HuH-7 (cell line): ENCODE results near the gene IL4I1.

Experiments used
- DNase-seq: peaks from one replicate; pipeline ENCODE4 v3.0.0; 2011; ENCODE audit warnings: low spot score

IL4I1 gene

DNA sequence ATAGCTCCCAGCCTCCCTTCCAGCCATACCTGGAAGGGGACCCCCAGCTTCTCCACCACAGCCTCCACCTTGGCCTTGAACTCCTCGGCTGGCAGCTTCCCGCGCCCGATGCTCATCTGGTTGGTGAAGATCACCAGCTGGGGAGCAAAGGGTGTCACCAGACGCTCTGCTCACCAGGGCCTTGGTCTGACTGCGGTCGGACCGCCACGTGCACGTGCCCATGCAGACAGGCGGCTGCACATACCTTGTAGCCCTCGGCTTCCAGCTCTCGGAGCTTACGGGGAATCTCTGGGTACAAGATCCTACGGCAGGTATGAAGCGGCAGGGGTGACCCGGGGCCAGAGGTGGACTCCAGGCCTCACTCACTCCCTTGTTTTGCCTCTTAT, 32.8 kb downstream of the IL4I1 start:
- DNase-seq, result no peak

DNA sequence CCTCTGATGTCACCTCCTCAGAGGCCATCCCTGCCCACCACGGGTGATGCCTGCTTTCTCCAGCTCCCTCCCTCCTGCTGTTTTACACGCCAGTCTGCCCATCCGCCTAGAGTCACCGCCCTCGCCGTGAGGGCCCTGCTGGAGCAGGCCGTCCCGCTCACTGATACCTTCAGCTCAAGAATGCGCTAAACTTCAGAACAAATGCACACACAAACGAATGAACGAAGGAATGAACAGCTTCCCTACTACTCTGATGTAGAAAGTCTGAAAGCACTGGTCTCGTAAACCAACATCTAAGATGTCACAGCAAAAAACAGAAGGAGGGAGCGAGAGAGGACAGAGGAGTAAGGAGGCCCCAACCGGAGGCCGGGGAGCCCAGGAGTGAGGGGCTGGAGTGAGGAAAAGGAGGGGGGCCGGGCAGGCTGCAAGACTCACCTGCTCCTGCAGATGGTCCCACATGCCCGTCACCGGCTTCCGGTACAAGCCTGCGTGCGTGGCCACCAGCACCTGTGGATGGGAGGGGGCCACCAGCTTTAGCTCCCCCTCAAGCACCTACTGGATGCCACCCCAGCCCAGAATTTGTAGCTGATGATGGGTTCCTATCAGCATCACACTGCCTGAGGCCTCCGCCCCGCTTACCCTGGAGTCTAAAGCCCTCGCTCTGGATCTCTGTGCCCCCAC, 33.3 kb downstream of the IL4I1 start:
- no peak for DNase-seq

DNA sequence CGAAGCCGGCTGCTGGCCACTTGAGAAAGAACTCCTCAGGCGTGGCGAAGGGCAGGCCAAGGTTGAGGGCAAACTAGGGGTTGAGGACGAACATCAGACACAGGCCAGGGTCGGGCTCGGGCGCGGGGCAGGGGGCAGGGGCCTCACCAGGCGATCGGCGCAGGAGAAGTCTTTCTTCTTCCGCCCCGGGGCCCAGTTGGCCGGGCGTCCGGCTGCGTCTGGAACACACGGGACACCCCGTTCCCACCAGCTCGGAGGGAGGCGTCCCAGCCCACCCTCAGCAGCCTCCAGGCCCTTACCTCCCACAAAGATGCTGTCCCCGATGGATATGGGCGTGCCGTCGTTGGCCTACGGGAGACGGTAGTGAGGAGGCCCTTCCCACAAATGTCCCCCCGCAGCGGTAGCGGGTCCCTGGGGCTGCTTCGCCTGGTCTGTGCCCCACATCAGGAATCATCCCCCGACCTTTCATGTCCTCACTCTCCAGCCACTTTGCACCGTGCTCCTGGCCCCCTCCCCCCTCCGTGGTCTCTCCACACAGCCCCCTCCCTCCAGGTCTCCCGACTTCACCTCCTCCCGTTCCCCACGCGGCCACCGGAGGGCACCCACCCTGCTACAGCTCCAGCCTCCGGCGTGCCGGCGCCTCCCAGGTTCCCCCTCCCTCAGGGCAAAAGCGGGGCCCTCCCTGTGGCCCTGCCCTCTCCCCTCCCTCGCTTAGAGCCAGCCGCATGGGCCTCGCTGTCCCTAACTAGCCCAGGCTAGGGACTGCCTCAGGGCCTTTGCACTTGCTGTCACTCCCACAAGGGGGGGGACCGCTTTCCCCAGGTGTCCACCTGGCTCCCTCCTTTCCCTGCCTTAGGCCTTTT, 34.1 kb downstream of the IL4I1 start:
- peak; percentile 78 for DNase-seq

DNA sequence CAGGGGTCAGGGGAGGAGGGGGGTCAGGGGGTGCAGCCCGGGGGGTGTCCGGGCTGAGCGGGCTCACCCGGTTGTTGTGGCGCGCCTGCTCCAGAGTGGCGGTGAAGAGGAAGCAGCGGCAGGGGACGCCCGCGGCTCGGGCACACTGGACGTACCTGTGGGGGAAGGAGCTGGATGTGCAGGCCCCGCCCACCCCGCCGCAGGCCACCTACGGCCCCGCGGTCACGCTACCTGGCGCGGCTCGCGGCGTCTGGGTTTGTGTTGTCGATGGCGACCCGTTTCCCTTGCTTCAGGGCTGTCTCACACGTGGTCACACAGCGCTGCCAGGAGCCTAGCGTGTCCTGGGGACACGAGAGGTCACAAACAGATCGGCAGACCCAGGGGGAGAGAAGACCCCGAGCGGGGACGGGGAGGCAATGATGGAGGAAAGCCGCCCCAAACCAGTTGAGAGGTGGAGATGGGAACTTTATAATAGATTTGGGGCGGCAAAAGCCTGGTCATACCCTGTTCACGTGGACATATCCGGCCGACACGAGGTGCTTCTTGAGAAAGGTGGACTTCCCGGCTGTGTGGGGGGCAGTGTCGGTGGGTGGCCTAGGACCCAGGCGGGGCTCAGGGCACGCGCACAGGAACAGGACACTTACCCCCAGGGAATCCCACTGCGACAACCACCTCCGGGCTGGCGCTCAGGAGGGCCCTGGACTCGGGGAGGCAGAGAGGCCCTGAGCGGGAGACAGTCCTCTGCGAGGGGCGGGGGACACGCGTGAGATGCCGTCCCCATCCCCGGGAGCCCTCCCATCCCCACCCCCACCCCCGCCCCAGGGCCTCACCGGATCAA, 34.9 kb downstream of the IL4I1 start:
- DNase-seq, result no peak

DNA sequence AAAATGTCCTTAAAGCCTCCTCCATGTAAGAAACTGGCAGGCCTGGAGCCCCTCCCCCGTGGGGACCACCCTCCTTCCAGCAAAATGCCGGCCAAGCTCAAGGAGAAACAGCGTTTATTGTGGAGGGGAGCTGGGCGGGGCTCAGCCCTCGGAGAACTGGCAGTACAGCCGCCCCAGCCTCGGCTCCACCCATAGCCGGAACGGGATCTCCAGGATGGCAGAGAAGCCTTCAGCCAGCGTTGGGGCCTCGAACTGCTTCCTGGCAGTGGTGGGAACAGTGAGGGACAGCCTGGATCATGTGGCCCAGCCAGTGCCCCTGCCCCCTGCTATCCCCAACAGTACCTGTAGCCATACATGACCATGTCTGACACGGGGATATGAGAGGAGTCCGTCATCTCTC, 35.6 kb downstream of the IL4I1 start:
- DNase-seq, result no peak

DNA sequence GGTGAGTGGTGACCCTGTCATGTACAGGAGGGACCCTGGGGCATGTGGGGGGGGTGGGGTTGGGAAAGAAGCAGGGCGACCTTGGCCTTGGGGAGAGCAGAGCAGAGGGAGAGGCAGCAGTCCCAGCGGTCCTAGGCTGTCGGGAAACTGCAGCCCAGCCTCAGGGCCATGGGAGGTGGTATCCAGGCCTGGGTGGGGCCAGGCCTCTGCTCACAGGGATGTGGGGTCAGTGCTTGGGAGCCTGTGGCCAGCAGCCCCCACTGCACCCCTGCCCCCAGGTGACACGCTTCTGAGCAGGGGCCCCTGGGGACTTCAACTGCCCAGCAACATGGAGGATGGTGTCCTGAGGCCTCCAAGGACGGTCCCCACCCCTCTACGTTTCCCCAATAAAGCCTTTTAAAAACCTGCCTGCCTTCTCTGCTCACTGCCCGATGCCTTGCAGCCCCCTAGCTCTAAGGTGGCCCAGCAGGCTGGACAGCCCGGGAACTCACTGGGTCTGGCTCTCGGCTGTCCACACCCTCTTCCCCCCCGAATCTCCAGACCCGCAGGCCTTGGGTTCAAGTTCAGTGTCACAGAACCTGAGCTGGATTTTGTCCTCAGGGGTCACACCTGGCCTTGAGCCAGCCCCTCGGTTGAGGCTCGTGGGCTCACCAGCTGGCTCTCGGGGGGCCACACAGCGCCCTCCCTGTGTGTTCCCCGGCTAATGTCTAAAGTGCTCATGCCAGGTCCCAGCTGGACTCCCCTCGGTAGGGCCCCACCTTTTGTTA, 36.2 kb downstream of the IL4I1 start:
- no peak for DNase-seq

DNA sequence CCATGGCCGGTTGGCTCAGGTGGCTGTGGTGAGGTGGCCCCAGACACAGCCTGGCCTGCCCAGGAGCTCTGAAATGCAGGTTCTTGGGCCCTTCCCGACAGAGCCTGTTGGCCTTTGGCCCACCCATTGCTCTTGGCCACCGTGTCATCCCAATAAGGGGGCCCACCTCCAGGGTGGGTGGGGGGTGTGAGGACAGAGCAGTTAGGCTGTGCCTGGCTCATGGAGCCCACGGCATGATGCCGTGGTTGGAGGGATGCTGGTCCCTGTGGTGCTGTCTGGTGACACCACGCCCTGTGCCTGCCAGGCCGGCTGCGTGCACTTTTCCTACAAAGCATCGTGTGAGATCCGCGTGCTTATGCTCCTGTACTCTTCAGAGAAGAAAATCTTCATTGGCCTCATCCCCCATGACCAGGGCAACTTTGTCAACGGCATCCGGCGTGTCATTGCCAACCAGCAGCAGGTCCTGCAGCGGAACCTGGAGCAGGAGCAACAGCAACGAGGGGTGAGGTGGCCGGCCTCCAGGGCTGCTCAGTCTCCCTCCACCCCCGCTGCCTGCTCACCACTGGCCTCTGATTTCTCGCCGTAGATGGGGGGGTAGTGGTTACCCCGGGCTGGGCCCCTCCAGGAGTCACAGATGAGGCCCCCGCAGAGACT, 36.9 kb downstream of the IL4I1 start:
- no peak for DNase-seq

DNA sequence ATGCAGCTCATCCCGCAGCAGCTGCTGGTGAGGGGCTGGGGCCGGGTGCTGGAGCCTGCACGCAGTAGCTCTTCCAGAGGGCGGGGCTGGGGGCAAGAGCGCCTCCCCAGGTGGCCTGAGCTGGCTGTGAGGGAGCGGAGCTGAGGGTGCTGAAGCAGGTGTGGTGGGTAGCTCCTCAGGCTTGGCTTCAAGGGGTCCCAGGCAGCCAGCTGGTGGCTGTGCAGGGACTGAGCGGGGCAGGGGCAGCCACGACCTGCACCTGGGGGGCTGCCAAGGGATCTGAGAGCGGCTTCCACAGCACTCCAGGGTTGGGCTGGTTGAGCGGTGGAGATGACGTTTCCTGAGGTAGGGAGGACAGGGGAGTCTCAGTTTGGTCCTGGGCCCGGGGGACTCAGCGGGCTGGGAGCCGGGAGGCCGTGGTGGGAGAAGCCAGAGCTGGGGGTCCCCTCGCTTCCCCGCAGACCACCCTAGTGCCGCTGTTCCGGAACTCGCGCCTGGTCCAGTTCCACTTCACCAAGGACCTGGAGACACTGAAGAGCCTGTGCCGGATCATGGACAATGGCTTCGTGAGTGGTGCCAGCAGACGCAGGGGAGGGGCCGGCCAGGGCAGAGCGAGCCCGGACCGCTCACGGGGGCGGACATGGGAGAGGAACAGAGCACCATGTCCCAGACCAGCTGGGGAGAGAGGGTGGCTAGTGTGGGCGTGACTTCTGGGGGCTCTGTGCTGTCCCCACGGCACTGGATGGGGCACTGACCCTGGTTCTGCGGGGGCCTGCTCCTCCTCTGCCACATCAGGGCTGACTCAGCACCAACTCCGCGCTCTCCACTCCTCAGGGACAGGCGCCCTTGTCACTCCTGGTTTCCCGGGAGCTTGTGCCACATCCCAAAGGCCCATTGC, 38.4 kb downstream of the IL4I1 start:
- no peak for DNase-seq

DNA sequence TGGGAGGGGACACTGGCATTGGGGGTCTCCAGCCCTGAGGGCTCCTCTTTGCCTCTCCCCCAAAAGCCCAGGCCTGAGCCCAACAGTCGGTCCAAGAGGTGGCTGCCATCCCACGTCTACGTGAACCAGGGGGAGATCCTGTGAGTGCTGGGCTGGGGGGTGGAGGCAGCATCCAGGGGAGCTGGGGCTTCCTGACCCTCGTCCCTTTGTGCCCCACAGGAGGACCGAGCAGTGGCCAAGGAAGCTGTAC, 38.9 kb downstream of the IL4I1 start:
- DNase-seq, result no peak

DNA sequence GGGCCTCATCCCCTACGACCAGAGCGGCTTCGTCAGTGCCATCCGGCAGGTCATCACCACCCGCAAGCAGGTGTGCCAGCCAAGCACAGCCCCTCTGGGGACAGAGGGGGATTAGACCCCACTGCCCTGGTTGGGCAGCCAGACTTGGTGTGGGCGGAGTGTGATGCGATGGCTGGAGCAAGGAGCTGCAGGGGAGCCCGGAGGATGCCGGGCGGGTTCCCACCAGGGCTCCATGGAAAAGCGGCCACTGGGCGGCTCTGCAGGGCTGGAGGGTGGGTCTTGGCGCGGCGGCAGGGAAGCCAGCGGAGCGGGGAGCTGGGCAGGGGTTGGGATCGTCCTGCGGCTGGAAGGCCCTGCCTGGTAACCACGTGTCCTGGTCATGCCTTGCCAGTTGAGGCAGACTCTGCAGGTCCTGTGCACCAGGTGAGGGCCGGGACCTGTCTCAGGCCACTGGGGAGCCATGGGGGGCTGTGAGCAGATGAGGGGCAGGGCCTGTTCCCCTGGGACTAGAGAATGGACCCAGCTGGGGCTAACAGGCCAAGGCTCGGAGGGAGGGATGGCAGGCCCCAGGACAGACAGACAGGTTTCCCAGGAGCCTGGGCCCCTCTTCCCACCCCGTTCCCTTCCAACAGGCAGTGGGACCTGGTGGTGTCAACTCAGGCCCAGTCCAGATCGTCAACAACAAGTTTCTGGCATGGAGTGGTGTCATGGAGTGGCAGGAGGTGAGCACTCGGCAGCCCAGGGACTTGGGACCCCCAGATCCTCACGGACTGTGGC, 39.4 kb downstream of the IL4I1 start:
- no peak for DNase-seq

DNA sequence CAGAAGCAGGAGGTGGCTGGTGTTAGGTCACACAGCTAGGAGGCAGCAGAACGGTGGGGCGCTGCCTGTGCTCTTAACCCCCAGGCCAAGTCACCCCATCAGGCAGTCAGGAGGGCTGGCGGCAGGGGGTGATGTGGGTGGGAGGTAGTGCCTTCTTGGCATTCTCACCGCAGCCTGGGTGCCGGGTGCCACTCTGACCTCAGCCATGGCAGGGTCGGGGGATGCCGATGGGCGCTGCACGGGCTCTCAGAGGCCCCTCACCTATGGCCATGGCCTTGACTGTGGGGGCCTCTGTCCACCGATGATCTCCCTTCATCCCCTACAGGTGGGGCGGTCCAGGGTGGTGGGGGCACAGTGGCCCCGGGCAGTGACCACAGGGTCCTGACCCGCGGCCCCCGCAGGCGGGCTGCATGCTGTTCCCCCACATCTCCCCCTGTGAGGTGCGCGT, 40.1 kb downstream of the IL4I1 start:
- DNase-seq, result no peak

DNA sequence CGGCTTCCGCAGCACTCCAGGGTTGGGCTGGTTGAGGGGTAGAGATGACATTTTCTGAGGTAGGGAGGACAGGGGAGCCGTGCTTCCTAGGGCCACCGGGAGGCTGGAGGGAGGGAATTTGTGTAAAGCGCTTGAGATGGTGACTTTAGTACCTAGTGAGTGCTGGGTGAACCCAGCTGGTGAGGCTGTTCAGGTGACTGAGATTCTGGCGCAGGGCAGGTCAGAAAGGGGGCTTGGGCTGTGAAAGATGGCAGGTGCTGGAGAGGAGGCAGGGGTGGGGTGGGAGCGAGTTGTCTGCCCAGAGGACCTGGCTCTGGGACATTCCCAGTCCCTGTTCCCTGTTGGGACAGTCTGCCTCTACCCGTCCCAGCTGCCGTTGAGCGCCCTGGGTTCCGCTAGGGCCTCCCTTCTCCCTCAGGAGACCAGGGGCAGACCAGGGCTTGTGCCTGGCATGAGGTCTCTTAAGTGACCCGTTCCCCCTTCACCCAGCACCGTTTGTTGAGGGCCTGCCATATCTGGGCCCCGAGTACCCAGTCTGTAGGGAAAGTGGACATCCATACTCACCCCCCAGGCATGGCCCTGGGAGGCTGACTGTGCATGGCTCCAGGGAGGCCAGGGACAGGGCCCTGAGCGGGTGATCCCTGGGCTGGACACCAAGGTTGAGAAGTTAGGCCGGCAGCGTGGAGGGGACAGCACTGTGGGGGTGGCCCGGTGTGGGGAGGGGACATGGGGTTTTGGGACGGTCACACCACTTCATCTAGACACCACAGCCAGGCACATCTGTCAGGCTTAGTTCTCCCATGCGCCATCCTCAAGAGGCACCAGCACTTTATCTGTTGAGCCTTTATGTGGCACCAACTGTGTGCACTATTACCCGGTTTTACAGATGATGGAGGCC, 40.8 kb downstream of the IL4I1 start:
- DNase-seq, result no peak

DNA sequence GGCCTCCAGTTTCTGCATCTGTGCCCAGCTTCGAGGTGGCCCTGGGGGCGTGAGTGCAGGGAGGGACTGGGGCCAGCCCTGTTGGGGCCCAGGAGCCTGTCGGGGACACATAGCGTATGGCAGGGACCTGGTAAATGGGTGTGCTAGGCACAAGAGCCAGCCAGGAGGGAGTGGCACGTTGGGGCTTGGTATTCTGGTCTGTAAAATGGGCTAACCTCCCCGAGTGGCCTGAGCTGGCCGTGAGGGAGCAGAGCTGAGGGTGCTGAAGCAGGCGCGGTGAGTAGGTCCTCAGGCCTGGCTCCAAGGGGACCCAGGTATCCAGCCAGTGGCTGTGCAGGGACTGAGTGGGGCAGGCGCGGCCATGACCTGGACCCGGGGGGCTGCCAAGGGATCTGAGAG, 41.4 kb downstream of the IL4I1 start:
- DNase-seq, result no peak

DNA sequence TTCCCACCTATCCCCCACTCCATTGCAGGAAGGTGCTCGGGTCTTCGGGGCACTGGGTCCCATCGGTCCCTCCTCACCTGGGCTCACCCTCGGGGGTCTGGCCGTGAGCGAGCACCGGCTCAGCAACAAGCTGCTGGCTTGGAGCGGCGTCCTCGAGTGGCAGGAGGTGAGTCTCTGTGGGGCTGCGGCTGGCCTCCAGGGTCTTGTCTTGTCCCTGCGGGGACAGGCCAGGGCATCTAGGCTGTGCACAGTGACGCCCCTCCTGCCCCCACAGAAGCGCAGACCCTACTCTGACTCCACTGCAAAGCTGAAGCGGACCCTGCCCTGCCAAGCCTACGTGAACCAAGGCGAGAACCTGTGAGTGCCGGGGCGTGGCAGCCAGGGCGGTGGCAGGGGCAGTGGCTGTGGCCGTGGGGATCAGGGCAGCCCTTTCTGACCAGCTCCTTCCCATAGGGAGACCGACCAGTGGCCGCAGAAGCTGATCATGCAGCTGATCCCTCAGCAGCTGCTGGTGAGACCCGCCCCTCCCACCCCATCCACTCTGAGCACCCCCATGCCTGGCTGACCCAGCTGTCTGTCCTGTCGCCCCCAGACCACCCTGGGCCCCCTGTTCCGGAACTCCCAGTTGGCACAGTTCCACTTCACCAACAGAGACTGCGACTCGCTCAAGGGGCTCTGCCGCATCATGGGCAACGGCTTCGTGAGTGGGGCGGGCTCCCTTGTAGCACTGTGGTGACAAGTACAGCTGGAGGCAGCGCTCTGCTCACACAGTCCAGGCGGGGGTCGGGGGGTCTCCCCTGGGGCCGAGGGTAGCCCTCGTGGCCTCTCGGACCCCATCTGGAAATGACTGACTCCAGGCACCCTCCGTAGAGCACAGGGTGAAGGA, 42.1 kb downstream of the IL4I1 start:
- DNase-seq, result no peak

DNA sequence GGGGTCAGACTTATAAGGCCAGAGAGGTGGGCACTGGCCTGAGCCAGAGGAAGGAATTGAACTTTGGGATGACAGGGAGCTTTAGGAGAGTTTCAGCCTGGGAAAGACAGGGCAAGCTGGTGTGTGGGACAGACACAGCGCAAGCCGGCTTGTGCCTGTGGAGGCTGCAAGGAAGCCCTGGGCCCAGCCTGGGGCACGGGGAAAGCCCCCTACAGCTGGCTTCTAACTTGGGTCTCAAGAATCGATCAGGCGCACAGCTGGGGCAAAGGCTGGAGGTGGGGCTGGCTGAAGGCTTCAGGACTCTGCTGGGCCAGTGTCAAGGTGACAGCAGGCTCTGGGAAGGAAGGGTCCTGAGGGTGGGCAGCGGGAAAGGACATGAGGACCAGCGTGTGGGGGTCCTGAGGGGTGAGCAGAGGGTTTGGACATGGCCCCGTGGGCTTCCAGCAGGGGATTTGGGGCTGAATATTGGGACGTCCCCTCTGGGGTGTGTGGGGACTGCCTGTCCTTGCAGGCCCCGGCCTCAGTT, 42.8 kb downstream of the IL4I1 start:
- no peak for DNase-seq

DNA sequence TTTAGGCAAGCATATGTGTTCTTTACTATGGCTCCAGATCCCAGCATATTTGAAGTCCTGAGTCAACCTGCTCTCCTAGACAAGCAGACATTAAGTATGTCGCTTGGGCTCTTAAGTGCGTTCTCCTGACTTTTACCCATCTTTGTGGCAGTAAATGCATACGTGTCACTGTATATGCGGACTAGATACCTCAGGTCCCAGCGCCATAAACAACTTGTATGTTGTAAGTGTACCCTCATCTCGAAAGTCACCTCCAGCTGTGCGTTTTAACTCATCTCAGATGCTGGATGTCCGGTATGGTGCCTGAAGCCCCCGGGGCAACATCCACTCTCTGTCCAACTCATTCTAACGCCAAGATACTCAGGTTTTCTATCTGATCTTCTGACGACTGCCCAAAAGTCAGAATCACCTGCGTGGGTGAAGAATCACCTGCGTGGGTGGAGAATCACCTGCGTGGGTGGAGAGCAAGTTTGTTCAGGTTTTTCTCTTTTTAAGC, 44.0 kb downstream of the IL4I1 start:
- DNase-seq, result no peak
